ENCODE results near the gene SMARCE1.

SMARCE1 gene

DNA sequence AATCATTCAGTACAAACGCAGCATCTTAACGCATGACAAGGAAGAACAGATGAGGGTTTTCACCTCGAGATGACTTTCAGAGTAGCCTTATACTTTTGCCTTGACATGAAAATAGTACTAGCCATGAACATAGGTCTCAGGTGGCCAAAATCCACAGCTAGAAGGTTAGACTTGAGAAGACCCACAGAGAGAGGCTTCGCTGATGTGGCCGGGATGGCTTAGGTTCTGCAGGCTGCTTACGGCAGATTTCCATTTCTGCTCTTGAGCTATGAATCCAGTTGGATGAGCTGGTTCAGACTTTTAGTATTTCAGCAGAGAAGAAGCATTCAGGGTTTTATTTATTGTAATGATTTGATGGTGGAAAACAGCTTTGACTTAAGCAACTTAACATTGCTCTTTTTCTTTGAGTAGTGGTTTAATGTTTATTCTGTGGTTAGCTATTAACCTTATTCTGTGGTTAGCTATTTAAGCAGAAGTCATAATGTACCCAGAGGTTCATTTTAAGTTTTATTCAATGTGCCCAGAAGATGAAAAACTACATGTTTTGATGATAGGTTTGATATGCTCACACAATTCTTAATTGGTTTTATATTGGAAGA, 48.4 kb upstream of the SMARCE1 start:
- Histone ChIP-seq H3K4me2 (ENCODE audit: low read depth, low read length, poor library complexity, severe bottlenecking) (no peak overlapping the region), H3K9me2 (replicated peaks; ENCODE audit: insufficient read depth, low read length) (no peaks in the 10 kb centered on the region), H3K27me3 (ENCODE audit: low read length) (no peaks in the 10 kb centered on the region), H3F3A (ENCODE audit: insufficient read depth) (no peaks in the 10 kb centered on the region), H3K27ac (ENCODE audit: low read depth, low read length) (no peak overlapping the region), H2AFZ (ENCODE audit: low read depth, low read length, severe bottlenecking) (no peak overlapping the region), H3K9me3 (ENCODE audit: insufficient read depth, low read length) (no peaks in the 10 kb centered on the region), H3K36me3 (ENCODE audit: low read length) (no peaks in the 10 kb centered on the region), H4K20me1 (ENCODE audit: low read depth, low read length) (no peaks in the 10 kb centered on the region), H3K4me3 (ENCODE audit: insufficient read depth, low read length, poor library complexity, severe bottlenecking) (no peak overlapping the region), H3K9ac (ENCODE audit: low read length) (no peak overlapping the region), H3K79me2 (ENCODE audit: insufficient read depth, low read length) (no peaks in the 10 kb centered on the region)
- TF ChIP-seq, protein P1, sequence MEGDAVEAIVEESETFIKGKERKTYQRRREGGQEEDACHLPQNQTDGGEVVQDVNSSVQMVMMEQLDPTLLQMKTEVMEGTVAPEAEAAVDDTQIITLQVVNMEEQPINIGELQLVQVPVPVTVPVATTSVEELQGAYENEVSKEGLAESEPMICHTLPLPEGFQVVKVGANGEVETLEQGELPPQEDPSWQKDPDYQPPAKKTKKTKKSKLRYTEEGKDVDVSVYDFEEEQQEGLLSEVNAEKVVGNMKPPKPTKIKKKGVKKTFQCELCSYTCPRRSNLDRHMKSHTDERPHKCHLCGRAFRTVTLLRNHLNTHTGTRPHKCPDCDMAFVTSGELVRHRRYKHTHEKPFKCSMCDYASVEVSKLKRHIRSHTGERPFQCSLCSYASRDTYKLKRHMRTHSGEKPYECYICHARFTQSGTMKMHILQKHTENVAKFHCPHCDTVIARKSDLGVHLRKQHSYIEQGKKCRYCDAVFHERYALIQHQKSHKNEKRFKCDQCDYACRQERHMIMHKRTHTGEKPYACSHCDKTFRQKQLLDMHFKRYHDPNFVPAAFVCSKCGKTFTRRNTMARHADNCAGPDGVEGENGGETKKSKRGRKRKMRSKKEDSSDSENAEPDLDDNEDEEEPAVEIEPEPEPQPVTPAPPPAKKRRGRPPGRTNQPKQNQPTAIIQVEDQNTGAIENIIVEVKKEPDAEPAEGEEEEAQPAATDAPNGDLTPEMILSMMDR (IDR thresholded peaks at IDR 0.05; ENCODE audit: insufficient read depth, low read length, poor library complexity, severe bottlenecking) = no peak
- no peak for TF ChIP-seq EZH2phosphoT487 (conservative IDR thresholded peaks at IDR 0.05; ENCODE audit: low read length)

DNA sequence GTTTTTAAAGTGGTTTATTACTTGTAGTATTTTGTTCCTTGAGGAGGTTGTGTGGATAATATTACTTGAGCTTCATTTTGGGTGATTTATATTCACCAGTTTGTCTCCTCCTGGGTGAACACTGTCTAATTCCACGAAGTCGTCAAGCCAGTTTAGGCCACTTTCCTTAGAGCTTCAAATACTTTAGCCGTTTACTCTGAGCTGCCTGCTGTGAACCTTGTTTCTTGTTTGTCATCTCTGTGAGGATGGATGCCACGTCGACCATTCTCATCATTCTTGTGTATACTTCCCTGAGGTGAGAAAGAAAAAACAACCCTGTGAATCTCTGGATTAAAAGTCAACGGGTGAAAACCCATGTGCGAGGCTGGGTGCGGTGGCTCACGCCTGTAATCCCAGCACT, 47.0 kb upstream of the SMARCE1 start:
- Histone ChIP-seq H3K9me3 (ENCODE audit: insufficient read depth, low read length) (no peaks in the 10 kb centered on the region), H3K27me3 (ENCODE audit: low read length) (no peaks in the 10 kb centered on the region), H3K79me2 (ENCODE audit: insufficient read depth, low read length) (no peaks in the 10 kb centered on the region), H3K4me2 (ENCODE audit: low read depth, low read length, poor library complexity, severe bottlenecking) (no peak overlapping the region), H3K4me3 (ENCODE audit: insufficient read depth, low read length, poor library complexity, severe bottlenecking) (no peak overlapping the region), H3K36me3 (ENCODE audit: low read length) (no peaks in the 10 kb centered on the region), H4K20me1 (ENCODE audit: low read depth, low read length) (no peaks in the 10 kb centered on the region), H3K9me2 (replicated peaks; ENCODE audit: insufficient read depth, low read length) (no peaks in the 10 kb centered on the region), H3K9ac (ENCODE audit: low read length) (no peak overlapping the region), H2AFZ (ENCODE audit: low read depth, low read length, severe bottlenecking) (no peak overlapping the region), H3K27ac (ENCODE audit: low read depth, low read length) (no peak overlapping the region), H3F3A (ENCODE audit: insufficient read depth) (no peaks in the 10 kb centered on the region)
- TF ChIP-seq, protein P1 (IDR thresholded peaks at IDR 0.05; ENCODE audit: insufficient read depth, low read length, poor library complexity, severe bottlenecking) = no peak
- no peak for TF ChIP-seq EZH2phosphoT487 (conservative IDR thresholded peaks at IDR 0.05; ENCODE audit: low read length)

DNA sequence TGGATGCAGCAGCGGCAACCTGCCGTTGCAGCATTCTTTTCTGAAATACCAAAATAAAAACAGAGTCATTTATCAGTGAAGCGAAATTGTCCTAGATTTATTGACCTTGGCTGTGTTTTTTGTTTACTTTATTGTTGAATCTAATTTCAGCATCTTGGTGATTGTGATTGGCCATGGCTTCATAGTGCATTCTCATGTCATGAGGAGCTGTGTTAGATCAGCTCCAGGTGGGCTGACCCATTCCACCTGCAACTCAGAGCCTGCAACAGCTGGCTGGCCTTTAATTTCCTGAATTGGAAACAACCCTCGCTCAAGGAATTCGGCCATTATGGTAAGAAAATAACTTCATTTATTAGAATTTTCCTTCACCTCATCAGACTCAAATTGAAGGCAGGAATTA, 39.5 kb upstream of the SMARCE1 start:
- Histone ChIP-seq H3K27ac (ENCODE audit: low read depth, low read length) (no peak overlapping the region), H3K9me2 (replicated peaks; ENCODE audit: insufficient read depth, low read length) (no peaks in the 10 kb centered on the region), H3K79me2 (ENCODE audit: insufficient read depth, low read length) (no peaks in the 10 kb centered on the region), H4K20me1 (ENCODE audit: low read depth, low read length) (no peaks in the 10 kb centered on the region), H3K4me3 (ENCODE audit: insufficient read depth, low read length, poor library complexity, severe bottlenecking) (no peak overlapping the region), H2AFZ (ENCODE audit: low read depth, low read length, severe bottlenecking) (no peak overlapping the region), H3K4me2 (ENCODE audit: low read depth, low read length, poor library complexity, severe bottlenecking) (no peak overlapping the region), H3K27me3 (ENCODE audit: low read length) (no peaks in the 10 kb centered on the region), H3K9me3 (ENCODE audit: insufficient read depth, low read length) (no peaks in the 10 kb centered on the region), H3K9ac (ENCODE audit: low read length) (no peak overlapping the region), H3F3A (ENCODE audit: insufficient read depth) (no peaks in the 10 kb centered on the region), H3K36me3 (ENCODE audit: low read length) (no peaks in the 10 kb centered on the region)
- TF ChIP-seq, protein P1 (IDR thresholded peaks at IDR 0.05; ENCODE audit: insufficient read depth, low read length, poor library complexity, severe bottlenecking) = no peak
- no peak for TF ChIP-seq EZH2phosphoT487 (conservative IDR thresholded peaks at IDR 0.05; ENCODE audit: low read length)
